SK-N-MC (cell line): Measurements from ENCODE around the gene PPAN.

ENCODE experiments used
- DNase-seq: peaks from one replicate; pipeline ENCODE4 v3.0.0-alpha.2; 2011; ENCODE audit warnings: low read depth, low spot score
- H3K27ac ChIP-seq: fragments of 200-600 bp; sonication (generic); 2 replicates; pipeline ENCODE4 v1.5.1; 2016; ENCODE audit warnings: mixed run types
- H3K36me3 ChIP-seq: fragments of 200-600 bp; sonication (generic); 2 replicates; pipeline ENCODE4 v1.6.1; 2017; ENCODE audit warnings: antibody characterized with exemption, low read length, mixed read lengths; ENCODE audit not compliant: insufficient read depth
- H3K4me3 ChIP-seq: fragments of 200-600 bp; sonication (generic); 2 replicates; pipeline ENCODE4 v1.5.1; 2016
- H3K9ac ChIP-seq: fragments of 200-600 bp; sonication (generic); 2 replicates; pipeline ENCODE4 v1.8.0; 2017; ENCODE audit warnings: mixed run types, mixed read lengths; ENCODE audit not compliant: insufficient read length
- H3K9me3 ChIP-seq: fragments of 200-600 bp; sonication (generic); 2 replicates; pipeline ENCODE4 v1.6.1; 2017; ENCODE audit warnings: low read depth, mild to moderate bottlenecking, antibody characterized with exemption, low read length, moderate library complexity, mixed read lengths
- EZH2 ChIP-seq: fragments of 200-600 bp; sonication (generic); IDR thresholded peaks from one replicate; pipeline ENCODE4 v1.6.1; 2017; ENCODE audit warnings: antibody characterized with exemption
- FOXP2 ChIP-seq: optimal IDR thresholded peaks from 2 replicates; pipeline ENCODE3; 2011; ENCODE audit warnings: mild to moderate bottlenecking, moderate library complexity; ENCODE audit not compliant: insufficient read depth; ENCODE audit errors: extremely low read length, control extremely low read depth
- POLR2AphosphoS5 ChIP-seq: IDR thresholded peaks from 2 replicates; pipeline ENCODE4 v1.6.1; 2012; ENCODE audit warnings: mild to moderate bottlenecking, low read depth, low read length, borderline replicate concordance

Gene PPAN

GRCh38 chr19:10091370-10091687 is 14.8 kb upstream of the PPAN start:
- Histone ChIP-seq H3K4me3 (no peak overlapping the region), H3K9me3 (no peaks in the 10 kb centered on the region), H3K9ac (no peak overlapping the region), H3K36me3 (no peaks in the 10 kb centered on the region), H3K27ac (no peak overlapping the region)
- no peak for TF ChIP-seq FOXP2
- TF ChIP-seq POLR2AphosphoS5: no peak
- no peak for TF ChIP-seq EZH2
- no peak for DNase-seq

DNA sequence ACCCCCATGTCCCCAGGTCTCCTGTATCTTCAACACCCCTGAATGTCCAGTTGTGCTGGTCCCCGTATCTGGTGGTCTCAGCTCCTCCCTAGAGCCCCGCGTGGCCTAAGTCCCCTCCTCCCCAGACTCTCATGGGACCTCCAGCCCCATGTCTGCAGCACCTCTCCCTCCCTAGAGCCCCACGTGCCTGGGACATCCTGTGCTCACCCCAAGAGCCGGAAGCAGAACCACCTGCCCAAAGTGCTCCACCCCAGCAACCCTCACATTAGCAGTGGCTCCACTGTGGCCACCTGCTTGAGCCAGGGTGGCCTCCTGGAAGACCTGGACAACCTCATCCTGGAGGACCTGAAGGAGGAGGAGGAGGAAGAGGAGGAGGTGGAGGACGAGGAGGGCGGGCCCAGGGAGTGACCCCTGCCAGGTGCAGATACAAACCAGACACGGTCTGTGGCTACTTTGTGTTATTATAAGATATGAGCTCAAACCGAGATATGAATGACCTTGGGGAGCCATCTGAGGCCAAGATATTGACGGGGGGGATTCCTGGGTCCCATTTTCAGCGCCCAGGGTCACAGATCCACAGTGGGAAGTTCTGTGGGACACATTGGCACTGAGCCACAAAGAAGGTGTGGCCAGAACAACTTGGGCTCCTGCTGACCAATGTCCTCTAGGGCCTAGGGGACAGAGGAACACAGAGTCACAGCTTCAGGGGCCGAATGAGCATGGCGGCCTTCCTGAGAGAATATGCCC is 14.1 kb upstream of the PPAN start:
- no peak for DNase-seq
- no peaks in the 10 kb centered on the region for H3K36me3 ChIP-seq
- H3K4me3 ChIP-seq: no peak overlapping the region

DNA sequence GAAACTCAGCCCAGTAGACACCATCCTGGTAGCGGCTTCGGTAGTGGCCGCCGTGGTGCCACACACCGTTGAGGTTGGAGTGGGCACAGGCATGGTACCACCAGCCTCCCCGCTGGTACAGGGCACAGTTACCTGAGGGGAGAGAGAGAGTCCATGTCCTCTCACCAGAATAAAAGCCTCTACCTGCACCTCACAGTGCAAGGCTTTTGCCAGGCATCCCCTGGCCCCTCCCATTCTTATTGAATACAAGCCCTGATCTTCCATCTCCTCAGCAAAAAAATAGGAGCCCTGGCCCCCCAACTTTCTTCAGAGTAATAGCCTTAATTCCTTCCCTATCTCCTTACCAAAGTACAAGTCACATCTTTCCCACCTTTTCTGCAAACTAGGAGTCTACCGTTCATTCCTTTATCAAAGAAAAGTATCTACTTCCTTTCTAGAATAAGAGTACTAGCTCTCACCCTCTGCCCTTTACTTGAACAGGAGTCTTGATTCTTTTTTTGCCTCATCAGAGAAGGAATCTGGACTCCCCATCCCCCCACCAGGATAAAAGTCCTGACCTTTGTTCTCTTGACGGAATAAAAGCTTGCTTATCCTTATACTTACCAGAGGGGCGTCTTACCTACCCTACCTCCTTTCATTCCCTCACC is 13.4 kb upstream of the PPAN start:
- no peak overlapping the region for H3K4me3 ChIP-seq
- no peak overlapping the region for H3K9ac ChIP-seq
- H3K27ac ChIP-seq: no peak overlapping the region

More for the DNA sequence above, 14.1 kb upstream of the PPAN start:
- no peak for TF ChIP-seq EZH2
- Histone ChIP-seq H3K9me3 (no peaks in the 10 kb centered on the region), H3K27ac (no peak overlapping the region), H3K9ac (no peak overlapping the region)

DNA sequence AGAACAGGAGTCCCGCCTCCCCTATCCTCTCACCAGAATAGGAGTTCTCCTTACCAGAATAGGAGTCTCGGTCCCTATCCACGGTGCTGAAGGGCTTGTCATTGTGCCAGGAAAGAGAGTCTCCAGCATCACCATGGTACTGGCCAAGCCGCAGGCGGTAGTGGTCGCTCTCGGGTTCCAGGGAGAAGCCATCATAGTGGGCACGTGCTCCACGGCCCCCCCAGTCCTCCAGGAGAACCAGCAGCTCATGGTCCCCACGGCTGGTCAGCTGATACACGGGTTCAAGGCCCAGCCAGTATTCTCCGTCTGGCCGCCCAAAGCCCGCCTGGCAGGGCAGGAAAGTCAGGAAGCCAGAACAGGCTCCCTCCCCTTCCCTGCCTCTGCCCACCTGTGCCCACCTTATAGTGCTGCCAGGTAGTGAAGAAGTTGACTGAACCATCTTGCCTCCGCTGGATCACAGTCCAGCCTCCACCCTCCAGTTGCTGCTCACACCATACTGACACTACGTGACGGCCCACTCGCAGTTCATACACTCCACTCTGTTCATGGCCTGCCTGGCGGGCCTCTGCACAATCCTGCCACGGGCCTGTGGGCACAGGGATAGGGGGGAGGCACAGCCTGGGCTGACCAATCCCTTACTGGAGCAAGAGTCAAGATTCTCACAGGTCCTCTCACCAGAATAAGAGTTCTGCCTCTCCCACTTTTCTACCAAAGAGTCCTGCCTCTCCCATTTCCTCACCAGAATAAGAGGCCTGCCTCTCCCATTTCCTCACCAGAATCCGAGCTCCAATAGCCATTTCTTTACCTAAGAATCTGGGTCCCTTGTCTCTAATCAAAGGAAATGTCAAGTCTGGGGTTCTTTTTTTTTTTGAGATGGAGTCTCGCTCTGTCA is 12.6 kb upstream of the PPAN start:
- H3K36me3 ChIP-seq: no peaks in the 10 kb centered on the region
- H3K9me3 ChIP-seq: no peaks in the 10 kb centered on the region

More for the DNA sequence above, 13.4 kb upstream of the PPAN start:
- Histone ChIP-seq H3K9me3 (no peaks in the 10 kb centered on the region), H3K36me3 (no peaks in the 10 kb centered on the region)
- DNase-seq: no peak
- TF ChIP-seq EZH2 (no peak), FOXP2 (no peak), POLR2AphosphoS5 (no peak)

DNA sequence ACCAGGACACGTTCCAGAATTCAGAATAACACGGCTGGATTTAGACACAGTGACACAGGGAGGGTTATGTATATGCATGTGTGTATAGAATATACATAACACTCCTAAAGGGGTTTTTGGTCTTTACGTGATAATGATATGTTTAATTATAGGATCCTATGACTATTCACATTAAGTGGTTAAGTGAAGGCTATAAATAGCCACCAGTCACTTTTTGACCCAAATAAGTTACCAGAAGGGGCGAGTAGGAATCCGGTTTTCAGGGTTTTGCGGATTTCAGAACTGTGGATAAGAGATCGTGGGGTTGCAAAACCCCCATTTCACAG is 10.6 kb upstream of the PPAN start:
- TF ChIP-seq FOXP2: no peak
- TF ChIP-seq POLR2AphosphoS5: no peak
- no peak for TF ChIP-seq EZH2
- no peaks in the 10 kb centered on the region for H3K9me3 ChIP-seq
- no peaks in the 10 kb centered on the region for H3K36me3 ChIP-seq
- no peak overlapping the region for H3K27ac ChIP-seq
- H3K4me3 ChIP-seq: peak overlapping the region; percentile 68
- no peak overlapping the region for H3K9ac ChIP-seq
- no peak for DNase-seq

More for the DNA sequence above, 12.6 kb upstream of the PPAN start:
- TF ChIP-seq POLR2AphosphoS5 (no peak), FOXP2 (no peak), EZH2 (no peak)
- Histone ChIP-seq H3K4me3 (no peak overlapping the region), H3K27ac (no peak overlapping the region), H3K9ac (no peak overlapping the region)
- no peak for DNase-seq

GRCh38 chr19:10095948-10096614 is 10.1 kb upstream of the PPAN start:
- TF ChIP-seq FOXP2 (no peak), EZH2 (no peak), POLR2AphosphoS5 (peak; percentile 46; the same call in 1 of the 2 replicates)
- Histone ChIP-seq H3K9ac (peak overlapping the region; percentile 47), H3K9me3 (no peaks in the 10 kb centered on the region), H3K4me3 (peak overlapping the region; percentile 68), H3K27ac (no peak overlapping the region), H3K36me3 (no peaks in the 10 kb centered on the region)
- DNase-seq: no peak

DNA sequence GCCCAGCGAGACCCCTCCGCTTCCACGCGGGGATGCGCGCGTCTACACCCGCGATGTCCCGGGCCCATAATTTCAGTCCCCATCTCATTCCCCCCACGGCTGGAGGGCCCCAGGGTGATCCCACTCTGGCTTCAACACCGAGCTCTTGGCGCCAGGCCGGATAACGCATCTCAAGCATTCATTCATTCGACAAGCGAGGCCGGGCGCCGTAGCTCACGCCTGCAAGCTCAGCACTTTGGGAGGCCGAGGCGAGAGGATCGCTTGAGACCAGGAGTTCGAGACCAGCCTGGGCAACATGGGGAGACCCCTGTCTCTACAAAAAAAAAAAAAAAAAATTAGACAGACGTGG is 9.6 kb upstream of the PPAN start:
- peak overlapping the region; percentile 47 for H3K9ac ChIP-seq

More for the DNA sequence above, 9.6 kb upstream of the PPAN start:
- TF ChIP-seq EZH2 (no peak), POLR2AphosphoS5 (no peak), FOXP2 (no peak)
- Histone ChIP-seq H3K9me3 (no peaks in the 10 kb centered on the region), H3K36me3 (no peaks in the 10 kb centered on the region), H3K27ac (no peak overlapping the region), H3K4me3 (peak overlapping the region; percentile 63)
- no peak for DNase-seq
